ENCODE results near the gene NISCH. TPM values are rescaled to one million over a fixed set of nuclear protein-coding genes. Genes with fewer than 3 reads are reported as not detected.

Gene NISCH
- total RNA-seq, 1 experiment from 2014 or later = 104 TPM

GRCh38 chr3:52522651-52523251 lies 67.3 kb downstream of the NISCH start:
- Histone ChIP-seq H3K14ac (ENCODE audit: insufficient read depth, low read length) (no peak overlapping the region), H3K9me3 (ENCODE audit: control insufficient read depth, low read depth, low read length) (no peaks in the 10 kb centered on the region), H3K23me2 (ENCODE audit: insufficient read length, low read depth, low read length, poor library complexity, severe bottlenecking) (no peaks in the 10 kb centered on the region), H4K91ac (ENCODE audit: insufficient read length, low read depth, low read length) (no peak overlapping the region), H2AFZ (ENCODE audit: low read length) (no peak overlapping the region), H3T11ph (ENCODE audit: low read length) (no peak overlapping the region), H2BK20ac (ENCODE audit: low read depth, low read length, poor library complexity, severe bottlenecking) (no peak overlapping the region), H3K79me1 (ENCODE audit: insufficient read depth, low read depth, low read length, poor library complexity, severe bottlenecking) (no peaks in the 10 kb centered on the region), H4K20me1 (ENCODE audit: control insufficient read depth, insufficient read depth, insufficient read length) (peaks cover 3% of the 10 kb centered on the region), H2BK120ac (ENCODE audit: low read depth, low read length, poor library complexity, severe bottlenecking) (no peak overlapping the region), H3K9ac (ENCODE audit: extremely low read depth, insufficient read length, low read length) (no peak overlapping the region), H3K56ac (ENCODE audit: insufficient read length, low read depth, low read length) (no peak overlapping the region), H3K23ac (ENCODE audit: insufficient read length, low read depth, low read length) (no peak overlapping the region), H2BK12ac (ENCODE audit: insufficient read length, low read depth, low read length) (no peak overlapping the region), H2BK15ac (ENCODE audit: low read depth, low read length) (no peak overlapping the region), H3K18ac (ENCODE audit: insufficient read length, low read depth, low read length) (no peak overlapping the region), H2BK5ac (ENCODE audit: insufficient read length, low read length) (no peak overlapping the region), H3K4me2 (ENCODE audit: insufficient read depth, insufficient read length, low read length) (no peak overlapping the region), H3K4me1 (ENCODE audit: insufficient read depth, low read length) (no peaks in the 10 kb centered on the region), H3K27ac (ENCODE audit: insufficient read length, low read depth, low read length) (no peak overlapping the region), H4K5ac (ENCODE audit: insufficient read length, low read depth, low read length) (no peak overlapping the region), H4K8ac (replicated peaks; ENCODE audit: insufficient read length, low read depth, low read length) (no peak overlapping the region), H3K4ac (ENCODE audit: low read depth, low read length) (no peak overlapping the region), H2AK5ac (ENCODE audit: insufficient read length, low read length) (no peak overlapping the region), H3K27me3 (ENCODE audit: insufficient read depth, low read length) (no peaks in the 10 kb centered on the region), H3K79me2 (ENCODE audit: insufficient read depth, low read length) (no peaks in the 10 kb centered on the region)
- Mint-ChIP-seq H3K36me3 (ENCODE audit: insufficient read depth in 1 of 3, low read depth in 3 of 3) (peaks cover 20 to 41% (median 37%) of the 10 kb centered on the region in 3 experiments; a peak in 6 of 7 replicates), H3K4me1 (peaks cover 6 to 7% of the 10 kb centered on the region in 2 experiments; a peak in 3 of 4 replicates), H3K27ac (no peak overlapping the region), H3K9me3 (no peaks in the 10 kb centered on the region), H3K4me3 (no peak overlapping the region), H3K27me3 (ENCODE audit: low read depth) (peaks cover 2% of the 10 kb centered on the region)
- no peak for DNase-seq
- TF ChIP-seq CTCF (conservative IDR thresholded peaks at IDR 0.05) = no peak
- WGBS (ENCODE audit: extremely low coverage, insufficient read length, low lambda C conversion rate) = no CpG with 5 or more reads among the region's 14 CpGs

Data from H9 (cell line).